A673 (cell line): ENCODE measurements around the gene ZNF432.

Experiments
- CTCF ChIP-seq: fragments of 300-800, 200-600 bp; sonication (generic); conservative IDR thresholded peaks from 2 replicates; pipeline ENCODE4 v1.5.1; 2017; ENCODE audit warnings: low read depth, mild to moderate bottlenecking, antibody characterized with exemption, low read length, moderate library complexity, mixed read lengths
- EZH2 ChIP-seq: fragments of 200-600 bp; sonication (generic); IDR thresholded peaks from 2 replicates; pipeline ENCODE4 v1.6.1; 2017; ENCODE audit warnings: borderline replicate concordance, low read depth, mild to moderate bottlenecking, mixed read lengths, antibody characterized with exemption, low read length; ENCODE audit not compliant: poor library complexity, severe bottlenecking

GRCh38 chr19:51994048-51994644, 54.5 kb downstream of the ZNF432 start:
- TF ChIP-seq CTCF, result no peak
- no peak for TF ChIP-seq EZH2
